CD4-positive, alpha-beta T cell (primary cell): Measurements from ENCODE around the gene GOLT1A. TPM values are rescaled to one million over a fixed set of nuclear protein-coding genes. Genes with fewer than 3 reads are reported as not detected.

Experiments
- total RNA-seq, 174 experiments: library from RNA in 2 of 174; stranded (reverse) in 2 of 174; gene quantifications; one replicate each; pipeline ENCODE4 v1.2.3 and lab custom pipeline; 2021 to 2026

The GOLT1A gene
- total RNA-seq, 2 experiments from 2014 or later: 0.30 TPM; not detected in 1

Other genes with a start within 250 kb of the GOLT1A start
- 1 to 10 TPM; 1.8 to 1.9 TPM for gene SOX13, start 140.9 kb downstream of the GOLT1A start, total RNA-seq
- 10 to 100 TPM; 11.7 to 12.9 TPM for gene ETNK2, start 61.9 kb downstream of the GOLT1A start, total RNA-seq
- not detected for gene REN, start 47.7 kb downstream of the GOLT1A start, total RNA-seq
- not detected for gene KISS1, start 17.5 kb downstream of the GOLT1A start, total RNA-seq
- under 1 TPM; 0.53 to 0.82 TPM for gene PLEKHA6, start 145.9 kb upstream of the GOLT1A start, total RNA-seq
- 100 to 1,000 TPM; 171 to 179 TPM for gene PPP1R15B, start 197.8 kb upstream of the GOLT1A start, total RNA-seq